Measurements from ENCODE around the gene PCDH9.

Gene PCDH9

GRCh38 chr13:66430269-66430668 lies 799.9 kb downstream of the PCDH9 start:
- no peak for FAIRE-seq
- no peak for TF ChIP-seq TAF1 (IDR thresholded peaks at IDR 0.05; ENCODE audit: borderline replicate concordance, low read depth, low read length)
- TF ChIP-seq POLR2A (IDR thresholded peaks at IDR 0.05; ENCODE audit: low read depth, low read length), result no peak
- TF ChIP-seq POLR2AphosphoS5 (IDR thresholded peaks at IDR 0.05; ENCODE audit: low read depth, low read length), result no peak

DNA sequence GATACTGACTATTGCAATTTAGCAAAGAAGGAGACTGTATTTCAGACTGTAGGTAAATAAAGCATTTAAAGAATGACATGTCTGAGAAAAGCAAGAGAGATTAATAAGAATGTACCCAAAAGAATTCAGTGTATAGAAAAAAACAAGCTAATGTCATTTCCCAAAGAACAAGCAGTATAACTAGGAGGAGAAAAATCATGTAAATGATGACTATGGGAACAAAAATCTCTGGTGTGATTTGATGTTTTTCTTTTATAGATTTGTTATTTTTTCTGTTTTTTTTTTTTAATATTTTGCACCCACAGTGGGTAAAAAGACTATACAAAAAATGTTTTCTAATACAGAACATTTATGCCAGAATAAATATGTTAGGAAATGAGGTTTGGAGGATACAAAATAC lies 801.0 kb downstream of the PCDH9 start:
- no peak for TF ChIP-seq POLR2A (IDR thresholded peaks at IDR 0.05; ENCODE audit: low read depth, low read length)
- TF ChIP-seq POLR2AphosphoS5 (IDR thresholded peaks at IDR 0.05; ENCODE audit: low read depth, low read length), result no peak
- no peak for TF ChIP-seq TAF1 (IDR thresholded peaks at IDR 0.05; ENCODE audit: borderline replicate concordance, low read depth, low read length)
- no peak for DNase-seq (ENCODE audit: insufficient read length)
- no peak for FAIRE-seq

More at GRCh38 chr13:66430269-66430668, 799.9 kb downstream of the PCDH9 start:
- no peak for DNase-seq (ENCODE audit: insufficient read length)

DNA sequence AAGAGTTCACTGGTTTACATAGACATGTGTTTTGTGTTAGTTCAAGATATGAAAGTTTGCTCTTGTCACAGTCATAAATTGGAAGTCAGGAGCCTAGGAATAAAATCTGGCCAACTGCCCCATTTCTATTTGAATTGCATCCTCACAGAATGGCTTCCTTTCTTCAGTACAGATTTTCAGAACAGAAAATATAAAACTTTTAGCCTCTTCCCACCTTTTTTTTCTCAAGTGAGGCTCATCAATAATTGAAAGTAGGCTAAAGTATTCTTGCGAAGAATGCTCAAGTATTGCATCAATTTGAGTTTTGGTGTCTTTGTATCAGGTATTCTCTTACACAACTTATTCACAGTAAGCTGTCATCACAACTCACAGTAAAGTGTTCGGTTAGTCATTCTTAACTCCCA lies 802.7 kb downstream of the PCDH9 start:
- no peak for FAIRE-seq
- TF ChIP-seq POLR2A (IDR thresholded peaks at IDR 0.05; ENCODE audit: low read depth, low read length), result no peak
- TF ChIP-seq TAF1 (IDR thresholded peaks at IDR 0.05; ENCODE audit: borderline replicate concordance, low read depth, low read length), result no peak
- no peak for TF ChIP-seq POLR2AphosphoS5 (IDR thresholded peaks at IDR 0.05; ENCODE audit: low read depth, low read length)
- DNase-seq (ENCODE audit: insufficient read length), result no peak

DNA sequence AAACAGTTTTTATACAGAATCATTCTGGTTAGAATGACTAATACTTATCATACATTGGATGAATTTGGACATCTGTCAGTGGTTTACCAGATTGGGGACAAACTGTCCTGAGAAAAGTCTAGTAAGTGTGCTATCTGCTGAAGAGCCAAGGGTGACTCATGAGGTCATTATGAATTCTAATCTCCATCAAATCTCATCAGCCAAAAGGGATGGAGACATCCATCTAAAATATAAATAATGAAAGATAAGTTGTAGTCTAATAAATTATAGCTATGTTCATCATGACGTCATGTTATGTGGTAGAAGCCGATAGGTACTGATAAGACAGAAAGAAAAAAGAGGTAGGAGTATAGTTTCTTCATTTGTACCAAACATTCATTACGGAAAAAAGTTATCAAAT lies 804.4 kb downstream of the PCDH9 start:
- TF ChIP-seq POLR2AphosphoS5 (IDR thresholded peaks at IDR 0.05; ENCODE audit: low read depth, low read length) (no peak), TAF1 (IDR thresholded peaks at IDR 0.05; ENCODE audit: borderline replicate concordance, low read depth, low read length) (no peak), POLR2A (IDR thresholded peaks at IDR 0.05; ENCODE audit: low read depth, low read length) (no peak)
- FAIRE-seq (no peak), DNase-seq (ENCODE audit: insufficient read length) (no peak)

DNA sequence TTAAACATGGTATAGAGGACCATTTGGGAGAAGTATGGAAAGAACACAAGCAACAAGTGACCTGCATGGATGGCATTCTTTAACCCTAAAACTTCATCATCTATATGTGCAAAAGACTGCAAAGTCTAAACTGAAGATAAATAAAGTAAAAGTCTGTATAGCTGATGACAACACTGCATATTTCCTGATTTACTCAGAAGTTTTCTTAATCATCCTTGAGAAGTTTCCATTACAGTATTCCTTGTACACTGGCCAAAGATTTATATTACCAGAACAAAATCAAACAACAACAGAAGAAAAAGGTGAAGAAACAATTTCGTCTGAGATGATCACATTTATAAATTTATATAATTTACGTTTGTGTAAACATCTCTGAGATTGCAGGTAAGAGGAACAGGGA lies 805.7 kb downstream of the PCDH9 start:
- no peak for TF ChIP-seq TAF1 (IDR thresholded peaks at IDR 0.05; ENCODE audit: borderline replicate concordance, low read depth, low read length)
- TF ChIP-seq POLR2A (IDR thresholded peaks at IDR 0.05; ENCODE audit: low read depth, low read length), result no peak
- TF ChIP-seq POLR2AphosphoS5 (IDR thresholded peaks at IDR 0.05; ENCODE audit: low read depth, low read length), result no peak
- DNase-seq (ENCODE audit: insufficient read length) (no peak), FAIRE-seq (no peak)

DNA sequence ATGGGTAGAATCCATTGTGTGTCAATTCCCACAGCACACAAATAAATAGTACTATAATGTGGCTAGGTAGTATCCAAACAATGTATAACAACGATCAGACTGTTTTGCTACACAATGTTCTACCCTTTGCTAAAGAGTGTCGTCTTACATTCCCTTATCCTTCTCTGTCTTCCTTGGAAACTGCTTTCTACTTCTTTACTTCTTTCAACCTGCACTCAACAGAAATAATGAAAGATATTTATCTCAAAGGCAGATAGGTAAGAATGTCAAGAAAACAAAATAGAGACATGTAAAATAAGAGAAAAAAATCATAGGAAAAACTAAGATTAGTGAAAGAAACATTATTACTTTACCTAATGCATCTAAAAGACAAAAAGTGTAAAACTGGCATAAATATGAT lies 814.7 kb downstream of the PCDH9 start:
- FAIRE-seq, result no peak
- DNase-seq (ENCODE audit: insufficient read length), result no peak

GRCh38 chr13:66414066-66414800 lies 815.9 kb downstream of the PCDH9 start:
- FAIRE-seq (no peak), DNase-seq (ENCODE audit: insufficient read length) (no peak)
- no peak for TF ChIP-seq POLR2AphosphoS5 (IDR thresholded peaks at IDR 0.05; ENCODE audit: low read depth, low read length)

More for the DNA sequence above, 814.7 kb downstream of the PCDH9 start:
- TF ChIP-seq POLR2A (IDR thresholded peaks at IDR 0.05; ENCODE audit: low read depth, low read length), result no peak
- TF ChIP-seq POLR2AphosphoS5 (IDR thresholded peaks at IDR 0.05; ENCODE audit: low read depth, low read length), result no peak
- no peak for TF ChIP-seq TAF1 (IDR thresholded peaks at IDR 0.05; ENCODE audit: borderline replicate concordance, low read depth, low read length)

GRCh38 chr13:66410314-66410713 lies 819.8 kb downstream of the PCDH9 start:
- TF ChIP-seq POLR2AphosphoS5 (IDR thresholded peaks at IDR 0.05; ENCODE audit: low read depth, low read length), result no peak
- no peak for TF ChIP-seq TAF1 (IDR thresholded peaks at IDR 0.05; ENCODE audit: borderline replicate concordance, low read depth, low read length)
- no peak for DNase-seq (ENCODE audit: insufficient read length)
- no peak for FAIRE-seq

DNA sequence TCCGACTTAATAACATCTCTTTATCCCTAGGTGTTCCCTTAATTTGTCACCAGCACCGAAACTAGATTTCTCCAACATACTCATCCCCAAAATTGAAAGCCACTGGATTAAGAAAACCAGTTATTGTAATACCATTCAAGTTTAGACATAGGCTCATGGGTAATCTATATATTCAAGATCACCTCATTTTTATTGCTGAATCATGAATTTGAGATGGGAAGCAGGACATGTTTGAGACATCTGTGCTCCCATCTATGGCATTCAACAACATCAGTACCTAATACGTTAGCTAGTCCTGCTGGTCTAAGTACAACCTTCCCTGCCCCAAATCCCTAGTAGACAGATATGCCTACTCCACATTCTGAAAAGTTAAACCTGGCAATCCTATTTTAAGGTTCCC lies 820.6 kb downstream of the PCDH9 start:
- no peak for FAIRE-seq

DNA sequence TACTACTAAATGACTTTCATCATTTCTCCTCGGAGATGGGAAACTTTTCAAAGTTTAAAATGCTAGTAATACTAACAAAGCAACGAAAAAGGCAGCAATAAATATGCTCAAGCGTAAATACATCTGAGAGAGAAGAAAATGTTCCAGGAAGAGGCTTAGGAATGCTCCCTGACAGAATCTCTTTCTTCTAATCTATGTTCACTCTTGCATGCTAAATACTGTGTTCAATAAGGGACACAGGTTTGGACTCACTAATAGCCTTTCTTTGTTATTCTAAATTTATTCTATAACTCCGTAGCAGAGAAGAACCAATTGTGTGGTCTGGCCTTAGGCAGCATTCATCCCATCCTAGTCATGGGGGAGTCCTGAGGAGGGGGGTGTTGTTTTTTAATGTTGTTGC lies 823.0 kb downstream of the PCDH9 start:
- TF ChIP-seq TAF1 (IDR thresholded peaks at IDR 0.05; ENCODE audit: borderline replicate concordance, low read depth, low read length), result no peak
- no peak for DNase-seq (ENCODE audit: insufficient read length)
- no peak for FAIRE-seq

More for the DNA sequence above, 820.6 kb downstream of the PCDH9 start:
- DNase-seq (ENCODE audit: insufficient read length), result no peak
- no peak for TF ChIP-seq POLR2AphosphoS5 (IDR thresholded peaks at IDR 0.05; ENCODE audit: low read depth, low read length)
- TF ChIP-seq POLR2A (IDR thresholded peaks at IDR 0.05; ENCODE audit: low read depth, low read length), result no peak
- no peak for TF ChIP-seq TAF1 (IDR thresholded peaks at IDR 0.05; ENCODE audit: borderline replicate concordance, low read depth, low read length)

GRCh38 chr13:66405908-66406802 lies 824.0 kb downstream of the PCDH9 start:
- FAIRE-seq (no peak), DNase-seq (ENCODE audit: insufficient read length) (no peak)
- TF ChIP-seq TAF1 (IDR thresholded peaks at IDR 0.05; ENCODE audit: borderline replicate concordance, low read depth, low read length) (no peak), POLR2AphosphoS5 (IDR thresholded peaks at IDR 0.05; ENCODE audit: low read depth, low read length) (no peak), POLR2A (IDR thresholded peaks at IDR 0.05; ENCODE audit: low read depth, low read length) (no peak)

GRCh38 chr13:66402546-66402945 lies 827.6 kb downstream of the PCDH9 start:
- no peak for TF ChIP-seq POLR2AphosphoS5 (IDR thresholded peaks at IDR 0.05; ENCODE audit: low read depth, low read length)
- TF ChIP-seq POLR2A (IDR thresholded peaks at IDR 0.05; ENCODE audit: low read depth, low read length), result no peak
- no peak for TF ChIP-seq TAF1 (IDR thresholded peaks at IDR 0.05; ENCODE audit: borderline replicate concordance, low read depth, low read length)
- FAIRE-seq, result no peak

More at GRCh38 chr13:66402546-66402945, 827.6 kb downstream of the PCDH9 start:
- no peak for DNase-seq (ENCODE audit: insufficient read length)
